GM12878 (cell line): ENCODE results near the gene ABHD17C. TPM values are rescaled to one million over a fixed set of nuclear protein-coding genes. Genes with fewer than 3 reads are reported as not detected.

Experiments
- ATAC-seq: fragments of 200-7000 bp; cut with Tn5 transposase; 3 replicates; pipeline ENCODE4 v1.9.1; 2020; ENCODE audit warnings: mild to moderate bottlenecking, moderate library complexity
- BruUV-seq: library from RNA; stranded (reverse); fragments of 400-500 nt; replicated peaks from 2 replicates; lab custom pipeline; 2021; lab: Mats Ljungman, UMichigan
- CTCF ChIA-PET: fragments of 300-600 bp; sonication (Branson Sonifier 250); formaldehyde crosslinking; extraction: SDS; loops from one replicate; lab custom pipeline; 2021; ENCODE audit warnings: inconsistent platforms; lab: Yijun Ruan, JAX
- POLR2A ChIA-PET: fragments of 350-600 bp; formaldehyde crosslinking; extraction: SDS; loops from one replicate; lab custom pipeline; 2021; ENCODE audit warnings: inconsistent platforms; lab: Charles Lee
- RAD21 ChIA-PET: fragments of 300-600 bp; sonication (Branson Sonifier 250); formaldehyde crosslinking; loops from one replicate; lab custom pipeline; 2023; ENCODE audit warnings: antibody characterized with exemption; ENCODE audit not compliant: unreplicated experiment; lab: Charles Lee
- SMC1A ChIA-PET: fragments of 300-600 bp; sonication (Branson Sonifier 250); formaldehyde crosslinking; loops from one replicate; lab custom pipeline; 2023; ENCODE audit not compliant: unreplicated experiment, uncharacterized antibody; lab: Charles Lee
- DNase-seq: peaks from one replicate; pipeline ENCODE4 v3.0.0-alpha.2; 2011; ENCODE audit warnings: low read depth, low spot score
- FAIRE-seq: peaks from 3 replicates; lab custom pipeline; 2011; peaks lifted over from hg19 to GRCh38; lab: Jason Lieb, UNC
- H2AFZ ChIP-seq: 2 replicates; pipeline ENCODE4 v1.6.0; 2011; ENCODE audit warnings: low read depth, low read length, control low read depth; ENCODE audit not compliant: control insufficient read depth
- H3K27ac ChIP-seq: 2 replicates; pipeline ENCODE4 v1.5.1; 2011; ENCODE audit warnings: control low read depth; ENCODE audit not compliant: control insufficient read depth, insufficient read depth
- H3K27me3 ChIP-seq, 2 experiments: replicated peaks in 1 of 2; 2 replicates each; pipeline versions ENCODE4 v1.6.0 to v1.6.1; 2011; ENCODE audit warnings: low read length in 1 of 2; ENCODE audit not compliant: control insufficient read depth in 2 of 2, insufficient read depth in 2 of 2
- H3K36me3 ChIP-seq, 2 experiments: 2 replicates each; pipeline ENCODE4 v1.5.1; 2011; ENCODE audit warnings: low read length in 1 of 2; ENCODE audit not compliant: control insufficient read depth in 2 of 2, insufficient read depth in 2 of 2
- H3K4me1 ChIP-seq: 2 replicates; pipeline ENCODE4 v1.6.1; 2011; ENCODE audit warnings: mild to moderate bottlenecking, low read length, moderate library complexity, mixed read lengths; ENCODE audit not compliant: control insufficient read depth, insufficient read depth
- H3K4me2 ChIP-seq: 2 replicates; pipeline ENCODE4 v1.6.0; 2011; ENCODE audit warnings: control low read depth; ENCODE audit not compliant: control insufficient read depth, insufficient read depth
- H3K4me3 ChIP-seq: fragments of 200-600 bp; sonication (generic); 2 replicates; pipeline ENCODE4 v1.5.1; 2016
- H3K79me2 ChIP-seq: 2 replicates; pipeline ENCODE4 v1.6.0; 2011; ENCODE audit warnings: low read length; ENCODE audit not compliant: control insufficient read depth, insufficient read depth
- H3K9ac ChIP-seq: 2 replicates; pipeline ENCODE4 v1.8.0; 2011; ENCODE audit warnings: low read length, control low read depth, mixed read lengths; ENCODE audit not compliant: control insufficient read depth, insufficient read depth
- H3K9me3 ChIP-seq: replicated peaks from 3 replicates; pipeline ENCODE4 v1.5.1; 2011; ENCODE audit warnings: mild to moderate bottlenecking, low read length; ENCODE audit not compliant: control insufficient read depth, insufficient read depth
- H4K20me1 ChIP-seq: 2 replicates; pipeline ENCODE4 v1.6.0; 2011; ENCODE audit not compliant: control insufficient read depth, insufficient read depth
- BCL11A ChIP-seq: IDR thresholded peaks from 2 replicates; pipeline ENCODE4 v1.6.1; 2011; ENCODE audit warnings: low read depth, low read length
- CHD4 ChIP-seq: fragments of 200-600 bp; sonication (generic); IDR thresholded peaks from 2 replicates; pipeline ENCODE4 v1.6.1; 2016; ENCODE audit warnings: mild to moderate bottlenecking
- MEF2A ChIP-seq: IDR thresholded peaks from 2 replicates; pipeline ENCODE4 v1.6.1; 2011; ENCODE audit warnings: low read depth, mild to moderate bottlenecking, low read length, moderate library complexity; ENCODE audit not compliant: insufficient read depth
- NBN ChIP-seq: fragments of 450-650 bp; IDR thresholded peaks from 2 replicates; pipeline ENCODE4 v1.6.1; 2016
- SIN3A ChIP-seq: IDR thresholded peaks from 2 replicates; pipeline ENCODE4 v1.6.1; 2012; ENCODE audit warnings: low read depth, low read length, improper control_type of control experiment
- ZNF24 ChIP-seq: fragments of 450-650 bp; IDR thresholded peaks from 2 replicates; pipeline ENCODE4 v1.6.1; 2017; ENCODE audit warnings: antibody characterized with exemption, mild to moderate bottlenecking
- WGBS: methylation state at CpG from one replicate; pipeline ENCODE4 v1.1.6; 2016; ENCODE audit warnings: low lambda C conversion rate; ENCODE audit not compliant: insufficient replicate concordance, insufficient coverage; ENCODE audit errors: missing lambda C conversion rate; 5-methylcytosine and 5-hydroxymethylcytosine counted together
- in situ Hi-C: fragments of 300-500 bp; cut with MboI; formaldehyde crosslinking; loops from 9 replicates; pipeline ENCODE4 v1.14.3; 2018; ENCODE audit warnings: mixed read lengths
- intact Hi-C: fragments of 100-400 bp; cut with micrococcal nuclease; formaldehyde crosslinking; loops from one replicate; pipeline ENCODE4 v1.14.2; 2022; ENCODE audit not compliant: unreplicated experiment
- polyA plus RNA-seq, 11 experiments: library from polyadenylated mRNA; depleted of rRNA in 4 of 11; unstranded in 6 of 11; stranded (reverse) in 5 of 11; fragments of >200 nt; fragmentation: Nextera tagmentation in 4 of 11; fragmentation: Illumina TruSeq in 1 of 11; extraction: Ambion mirVana in 4 of 11; extraction: Trizol in 1 of 11; gene quantifications; 1 replicate in 1 of 11; 2 replicates in 10 of 11; pipeline versions ENCODE4 v1.2.1 to v1.2.3, GENCODE V29; 2011 to 2016; ENCODE audit warnings: inconsistent platforms in 2 of 11, missing spikeins in 2 of 11, low read depth in 1 of 11
- total RNA-seq, 4 experiments: library from RNA; depleted of rRNA in 3 of 4; stranded (reverse); fragments of >200 nt in 3 of 4; fragmentation: Illumina TruSeq in 1 of 4; extraction: Trizol in 1 of 4; gene quantifications; 2 replicates each; pipeline versions ENCODE4 v1.2.1 to v1.2.3, GENCODE V29; 2013 to 2021
- TF ChIP-seq, protein P1 (sequence below): fragments of 450-650 bp; IDR thresholded peaks from 2 replicates; pipeline ENCODE4 v1.6.1; 2017; ENCODE audit warnings: mild to moderate bottlenecking
- TF ChIP-seq, protein P2 (sequence below): fragments of 450-650 bp; IDR thresholded peaks from 2 replicates; pipeline ENCODE4 v1.6.1; 2016; ENCODE audit warnings: mild to moderate bottlenecking, moderate library complexity, borderline replicate concordance

Gene ABHD17C
- total and polyA plus RNA-seq, 10 of the 15 experiments (the other 5 are each of a cell fraction or from before 2014, with no cell fraction given) = 0.92 to 11.4 (median 5.5) TPM

DNA sequence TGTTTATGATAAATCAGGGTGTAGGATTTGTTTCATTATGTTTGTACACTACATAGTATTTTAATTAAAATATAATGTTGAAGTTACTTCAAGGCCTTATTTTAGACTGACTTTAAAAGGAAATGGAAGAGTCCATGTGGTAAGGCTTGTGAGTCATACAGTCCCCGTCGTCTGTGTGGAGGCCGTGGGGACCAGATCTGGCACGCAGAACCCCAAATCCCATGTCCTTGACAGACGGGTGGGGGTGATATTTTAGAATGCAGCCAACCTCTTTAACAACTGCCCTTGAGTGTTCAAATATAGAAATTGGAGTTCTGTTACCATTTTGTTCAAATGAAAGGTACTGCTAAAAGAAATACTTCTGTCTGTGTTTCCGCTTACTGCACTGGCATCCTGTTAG, 35.8 kb downstream of the ABHD17C start (continued):
- TF ChIP-seq, protein P1, sequence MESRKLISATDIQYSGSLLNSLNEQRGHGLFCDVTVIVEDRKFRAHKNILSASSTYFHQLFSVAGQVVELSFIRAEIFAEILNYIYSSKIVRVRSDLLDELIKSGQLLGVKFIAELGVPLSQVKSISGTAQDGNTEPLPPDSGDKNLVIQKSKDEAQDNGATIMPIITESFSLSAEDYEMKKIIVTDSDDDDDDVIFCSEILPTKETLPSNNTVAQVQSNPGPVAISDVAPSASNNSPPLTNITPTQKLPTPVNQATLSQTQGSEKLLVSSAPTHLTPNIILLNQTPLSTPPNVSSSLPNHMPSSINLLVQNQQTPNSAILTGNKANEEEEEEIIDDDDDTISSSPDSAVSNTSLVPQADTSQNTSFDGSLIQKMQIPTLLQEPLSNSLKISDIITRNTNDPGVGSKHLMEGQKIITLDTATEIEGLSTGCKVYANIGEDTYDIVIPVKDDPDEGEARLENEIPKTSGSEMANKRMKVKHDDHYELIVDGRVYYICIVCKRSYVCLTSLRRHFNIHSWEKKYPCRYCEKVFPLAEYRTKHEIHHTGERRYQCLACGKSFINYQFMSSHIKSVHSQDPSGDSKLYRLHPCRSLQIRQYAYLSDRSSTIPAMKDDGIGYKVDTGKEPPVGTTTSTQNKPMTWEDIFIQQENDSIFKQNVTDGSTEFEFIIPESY = no peak
- TF ChIP-seq, protein P2, sequence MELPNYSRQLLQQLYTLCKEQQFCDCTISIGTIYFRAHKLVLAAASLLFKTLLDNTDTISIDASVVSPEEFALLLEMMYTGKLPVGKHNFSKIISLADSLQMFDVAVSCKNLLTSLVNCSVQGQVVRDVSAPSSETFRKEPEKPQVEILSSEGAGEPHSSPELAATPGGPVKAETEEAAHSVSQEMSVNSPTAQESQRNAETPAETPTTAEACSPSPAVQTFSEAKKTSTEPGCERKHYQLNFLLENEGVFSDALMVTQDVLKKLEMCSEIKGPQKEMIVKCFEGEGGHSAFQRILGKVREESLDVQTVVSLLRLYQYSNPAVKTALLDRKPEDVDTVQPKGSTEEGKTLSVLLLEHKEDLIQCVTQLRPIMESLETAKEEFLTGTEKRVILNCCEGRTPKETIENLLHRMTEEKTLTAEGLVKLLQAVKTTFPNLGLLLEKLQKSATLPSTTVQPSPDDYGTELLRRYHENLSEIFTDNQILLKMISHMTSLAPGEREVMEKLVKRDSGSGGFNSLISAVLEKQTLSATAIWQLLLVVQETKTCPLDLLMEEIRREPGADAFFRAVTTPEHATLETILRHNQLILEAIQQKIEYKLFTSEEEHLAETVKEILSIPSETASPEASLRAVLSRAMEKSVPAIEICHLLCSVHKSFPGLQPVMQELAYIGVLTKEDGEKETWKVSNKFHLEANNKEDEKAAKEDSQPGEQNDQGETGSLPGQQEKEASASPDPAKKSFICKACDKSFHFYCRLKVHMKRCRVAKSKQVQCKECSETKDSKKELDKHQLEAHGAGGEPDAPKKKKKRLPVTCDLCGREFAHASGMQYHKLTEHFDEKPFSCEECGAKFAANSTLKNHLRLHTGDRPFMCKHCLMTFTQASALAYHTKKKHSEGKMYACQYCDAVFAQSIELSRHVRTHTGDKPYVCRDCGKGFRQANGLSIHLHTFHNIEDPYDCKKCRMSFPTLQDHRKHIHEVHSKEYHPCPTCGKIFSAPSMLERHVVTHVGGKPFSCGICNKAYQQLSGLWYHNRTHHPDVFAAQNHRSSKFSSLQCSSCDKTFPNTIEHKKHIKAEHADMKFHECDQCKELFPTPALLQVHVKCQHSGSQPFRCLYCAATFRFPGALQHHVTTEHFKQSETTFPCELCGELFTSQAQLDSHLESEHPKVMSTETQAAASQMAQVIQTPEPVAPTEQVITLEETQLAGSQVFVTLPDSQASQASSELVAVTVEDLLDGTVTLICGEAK = no peak
- no peak for TF ChIP-seq CHD4
- TF ChIP-seq BCL11A = no peak
- TF ChIP-seq MEF2A = no peak
- TF ChIP-seq, all 136 proteins: peak for 0

DNA sequence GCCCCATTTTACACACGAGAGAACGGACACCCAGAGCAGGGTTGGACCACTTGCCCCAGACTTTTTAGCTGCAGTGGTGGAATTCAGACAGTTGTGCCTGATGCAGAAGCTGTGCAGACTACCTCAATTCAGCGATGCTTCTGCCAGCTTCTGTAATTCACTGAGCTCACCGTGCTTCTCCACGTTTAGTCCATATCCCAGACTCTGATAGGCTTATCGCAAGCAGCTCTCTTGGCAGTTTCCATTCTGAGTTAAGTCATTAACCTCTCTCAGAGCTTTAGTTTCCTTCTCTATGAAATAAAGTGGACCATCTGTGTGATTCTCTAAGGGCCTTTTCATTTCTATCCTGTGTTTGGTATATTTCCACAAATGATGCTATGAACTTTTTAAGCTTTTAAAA, 37.1 kb downstream of the ABHD17C start:
- no peaks in the 10 kb centered on the region for H3K79me2 ChIP-seq
- no peaks in the 10 kb centered on the region for H3K9me3 ChIP-seq
- intact Hi-C loops = no loop called here
- no peaks in the 10 kb centered on the region for H3K4me1 ChIP-seq
- H3K4me3 ChIP-seq = no peak overlapping the region
- H3K9ac ChIP-seq = no peak overlapping the region
- no peaks in the 10 kb centered on the region; a peak in 1 of 4 replicates for H3K36me3 ChIP-seq
- 76% methylated on average over 6 of the region's 6 CpGs for WGBS
- no peak overlapping the region for H2AFZ ChIP-seq
- TF ChIP-seq NBN (no peak), SIN3A (no peak), ZNF24 (no peak)
- no TSS peak for BruUV-seq
- CTCF ChIA-PET = interaction anchor here (0.7 to 1.2 kb wide), 4 partner anchors 9 to 58 kb away, joined by 3 read pairs; no protein-coding TSS in a partner anchor
- no peak for DNase-seq
- POLR2A ChIA-PET = interaction anchor here (0.6 kb wide), 1 partner anchor 938 kb away, joined by 3 read pairs; no protein-coding TSS in a partner anchor
- ATAC-seq = no peak
- no peak for FAIRE-seq
- RAD21 ChIA-PET = no interaction called here
- SMC1A ChIA-PET = interaction anchor here (1.2 kb wide), 1 partner anchor 71 kb away, joined by 4 read pairs; no protein-coding TSS in a partner anchor
- H3K27ac ChIP-seq = no peak overlapping the region
- no peak overlapping the region for H3K4me2 ChIP-seq
- in situ Hi-C loops = no loop called here
- no peaks in the 10 kb centered on the region; the same call in 1 of the 2 replicates for H4K20me1 ChIP-seq
- H3K27me3 ChIP-seq = no peaks in the 10 kb centered on the region
